ENCODE measurements around the gene IMMP2L. TPM values are rescaled to one million over a fixed set of nuclear protein-coding genes. Genes with fewer than 3 reads are reported as not detected.

Gene IMMP2L
- total RNA-seq, 1 experiment from 2014 or later = 13.6 TPM

DNA sequence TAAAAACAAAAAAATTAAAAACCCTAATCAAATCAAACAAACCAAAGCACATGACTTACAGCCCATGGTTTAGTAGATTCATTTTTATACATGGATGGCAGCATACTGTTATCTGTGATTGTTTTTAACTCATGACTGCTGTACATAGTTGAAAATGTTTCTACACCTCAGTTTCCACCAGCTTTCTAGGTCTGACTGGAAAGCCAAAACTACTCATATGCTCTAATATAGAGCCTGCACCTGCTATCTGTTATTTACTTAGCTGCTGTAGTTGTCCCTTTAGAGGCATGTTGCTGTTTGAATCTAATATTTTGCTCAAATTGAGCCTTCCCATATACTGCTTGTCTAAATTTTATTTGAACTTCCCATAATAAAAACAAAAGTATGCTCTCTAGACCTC is 761.3 kb downstream of the IMMP2L start:
- ChIA-PET CTCF (no interaction called here), POLR2A (no interaction called here)
- DNase-seq (ENCODE audit: low spot score) = no peak
- no peak for ATAC-seq
- TF ChIP-seq ESRRA (CRISPR knock-in tag; IDR thresholded peaks at IDR 0.05; ENCODE audit: borderline replicate concordance) = no peak
- TF ChIP-seq, protein P1, sequence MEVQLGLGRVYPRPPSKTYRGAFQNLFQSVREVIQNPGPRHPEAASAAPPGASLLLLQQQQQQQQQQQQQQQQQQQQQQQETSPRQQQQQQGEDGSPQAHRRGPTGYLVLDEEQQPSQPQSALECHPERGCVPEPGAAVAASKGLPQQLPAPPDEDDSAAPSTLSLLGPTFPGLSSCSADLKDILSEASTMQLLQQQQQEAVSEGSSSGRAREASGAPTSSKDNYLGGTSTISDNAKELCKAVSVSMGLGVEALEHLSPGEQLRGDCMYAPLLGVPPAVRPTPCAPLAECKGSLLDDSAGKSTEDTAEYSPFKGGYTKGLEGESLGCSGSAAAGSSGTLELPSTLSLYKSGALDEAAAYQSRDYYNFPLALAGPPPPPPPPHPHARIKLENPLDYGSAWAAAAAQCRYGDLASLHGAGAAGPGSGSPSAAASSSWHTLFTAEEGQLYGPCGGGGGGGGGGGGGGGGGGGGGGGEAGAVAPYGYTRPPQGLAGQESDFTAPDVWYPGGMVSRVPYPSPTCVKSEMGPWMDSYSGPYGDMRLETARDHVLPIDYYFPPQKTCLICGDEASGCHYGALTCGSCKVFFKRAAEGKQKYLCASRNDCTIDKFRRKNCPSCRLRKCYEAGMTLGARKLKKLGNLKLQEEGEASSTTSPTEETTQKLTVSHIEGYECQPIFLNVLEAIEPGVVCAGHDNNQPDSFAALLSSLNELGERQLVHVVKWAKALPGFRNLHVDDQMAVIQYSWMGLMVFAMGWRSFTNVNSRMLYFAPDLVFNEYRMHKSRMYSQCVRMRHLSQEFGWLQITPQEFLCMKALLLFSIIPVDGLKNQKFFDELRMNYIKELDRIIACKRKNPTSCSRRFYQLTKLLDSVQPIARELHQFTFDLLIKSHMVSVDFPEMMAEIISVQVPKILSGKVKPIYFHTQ (CRISPR knock-in tag; IDR thresholded peaks at IDR 0.05) = no peak
- no peak for TF ChIP-seq NFYB (CRISPR knock-in tag; conservative IDR thresholded peaks at IDR 0.05; ENCODE audit: low read depth)
- TF ChIP-seq, protein P2, sequence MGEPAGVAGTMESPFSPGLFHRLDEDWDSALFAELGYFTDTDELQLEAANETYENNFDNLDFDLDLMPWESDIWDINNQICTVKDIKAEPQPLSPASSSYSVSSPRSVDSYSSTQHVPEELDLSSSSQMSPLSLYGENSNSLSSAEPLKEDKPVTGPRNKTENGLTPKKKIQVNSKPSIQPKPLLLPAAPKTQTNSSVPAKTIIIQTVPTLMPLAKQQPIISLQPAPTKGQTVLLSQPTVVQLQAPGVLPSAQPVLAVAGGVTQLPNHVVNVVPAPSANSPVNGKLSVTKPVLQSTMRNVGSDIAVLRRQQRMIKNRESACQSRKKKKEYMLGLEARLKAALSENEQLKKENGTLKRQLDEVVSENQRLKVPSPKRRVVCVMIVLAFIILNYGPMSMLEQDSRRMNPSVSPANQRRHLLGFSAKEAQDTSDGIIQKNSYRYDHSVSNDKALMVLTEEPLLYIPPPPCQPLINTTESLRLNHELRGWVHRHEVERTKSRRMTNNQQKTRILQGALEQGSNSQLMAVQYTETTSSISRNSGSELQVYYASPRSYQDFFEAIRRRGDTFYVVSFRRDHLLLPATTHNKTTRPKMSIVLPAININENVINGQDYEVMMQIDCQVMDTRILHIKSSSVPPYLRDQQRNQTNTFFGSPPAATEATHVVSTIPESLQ (CRISPR knock-in tag; IDR thresholded peaks at IDR 0.05) = no peak
- TF ChIP-seq HMGA2 (CRISPR knock-in tag; IDR thresholded peaks at IDR 0.05) = no peak
- TF ChIP-seq, protein P3, sequence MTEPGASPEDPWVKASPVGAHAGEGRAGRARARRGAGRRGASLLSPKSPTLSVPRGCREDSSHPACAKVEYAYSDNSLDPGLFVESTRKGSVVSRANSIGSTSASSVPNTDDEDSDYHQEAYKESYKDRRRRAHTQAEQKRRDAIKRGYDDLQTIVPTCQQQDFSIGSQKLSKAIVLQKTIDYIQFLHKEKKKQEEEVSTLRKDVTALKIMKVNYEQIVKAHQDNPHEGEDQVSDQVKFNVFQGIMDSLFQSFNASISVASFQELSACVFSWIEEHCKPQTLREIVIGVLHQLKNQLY (CRISPR knock-in tag; IDR thresholded peaks at IDR 0.05) = no peak
- TF ChIP-seq, protein P4, sequence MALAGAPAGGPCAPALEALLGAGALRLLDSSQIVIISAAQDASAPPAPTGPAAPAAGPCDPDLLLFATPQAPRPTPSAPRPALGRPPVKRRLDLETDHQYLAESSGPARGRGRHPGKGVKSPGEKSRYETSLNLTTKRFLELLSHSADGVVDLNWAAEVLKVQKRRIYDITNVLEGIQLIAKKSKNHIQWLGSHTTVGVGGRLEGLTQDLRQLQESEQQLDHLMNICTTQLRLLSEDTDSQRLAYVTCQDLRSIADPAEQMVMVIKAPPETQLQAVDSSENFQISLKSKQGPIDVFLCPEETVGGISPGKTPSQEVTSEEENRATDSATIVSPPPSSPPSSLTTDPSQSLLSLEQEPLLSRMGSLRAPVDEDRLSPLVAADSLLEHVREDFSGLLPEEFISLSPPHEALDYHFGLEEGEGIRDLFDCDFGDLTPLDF (CRISPR knock-in tag; IDR thresholded peaks at IDR 0.05) = no peak
- TF ChIP-seq, protein P5, sequence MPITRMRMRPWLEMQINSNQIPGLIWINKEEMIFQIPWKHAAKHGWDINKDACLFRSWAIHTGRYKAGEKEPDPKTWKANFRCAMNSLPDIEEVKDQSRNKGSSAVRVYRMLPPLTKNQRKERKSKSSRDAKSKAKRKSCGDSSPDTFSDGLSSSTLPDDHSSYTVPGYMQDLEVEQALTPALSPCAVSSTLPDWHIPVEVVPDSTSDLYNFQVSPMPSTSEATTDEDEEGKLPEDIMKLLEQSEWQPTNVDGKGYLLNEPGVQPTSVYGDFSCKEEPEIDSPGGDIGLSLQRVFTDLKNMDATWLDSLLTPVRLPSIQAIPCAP (CRISPR knock-in tag; IDR thresholded peaks at IDR 0.05) = no peak
- TF ChIP-seq, protein P6, sequence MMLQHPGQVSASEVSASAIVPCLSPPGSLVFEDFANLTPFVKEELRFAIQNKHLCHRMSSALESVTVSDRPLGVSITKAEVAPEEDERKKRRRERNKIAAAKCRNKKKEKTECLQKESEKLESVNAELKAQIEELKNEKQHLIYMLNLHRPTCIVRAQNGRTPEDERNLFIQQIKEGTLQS (CRISPR knock-in tag; conservative IDR thresholded peaks at IDR 0.05) = no peak
- TF ChIP-seq FOXP1 (CRISPR knock-in tag; IDR thresholded peaks at IDR 0.05; ENCODE audit: borderline replicate concordance) = no peak
- TF ChIP-seq NR3C1 (CRISPR knock-in tag; conservative IDR thresholded peaks at IDR 0.05; ENCODE audit: low read depth) = no peak
- TF ChIP-seq, protein P7, sequence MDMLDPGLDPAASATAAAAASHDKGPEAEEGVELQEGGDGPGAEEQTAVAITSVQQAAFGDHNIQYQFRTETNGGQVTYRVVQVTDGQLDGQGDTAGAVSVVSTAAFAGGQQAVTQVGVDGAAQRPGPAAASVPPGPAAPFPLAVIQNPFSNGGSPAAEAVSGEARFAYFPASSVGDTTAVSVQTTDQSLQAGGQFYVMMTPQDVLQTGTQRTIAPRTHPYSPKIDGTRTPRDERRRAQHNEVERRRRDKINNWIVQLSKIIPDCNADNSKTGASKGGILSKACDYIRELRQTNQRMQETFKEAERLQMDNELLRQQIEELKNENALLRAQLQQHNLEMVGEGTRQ (CRISPR knock-in tag; IDR thresholded peaks at IDR 0.05) = no peak
- no peak for TF ChIP-seq RORB (CRISPR knock-in tag; IDR thresholded peaks at IDR 0.05)
- Mint-ChIP-seq H3K27me3 (ENCODE audit: low read depth) (no peaks in the 10 kb centered on the region), H3K9me3 (peaks cover 11% of the 10 kb centered on the region), H3K36me3 (no peaks in the 10 kb centered on the region), H3K4me3 (no peak overlapping the region), H3K27ac (no peak overlapping the region), H3K4me1 (peaks cover 18% of the 10 kb centered on the region)

DNA sequence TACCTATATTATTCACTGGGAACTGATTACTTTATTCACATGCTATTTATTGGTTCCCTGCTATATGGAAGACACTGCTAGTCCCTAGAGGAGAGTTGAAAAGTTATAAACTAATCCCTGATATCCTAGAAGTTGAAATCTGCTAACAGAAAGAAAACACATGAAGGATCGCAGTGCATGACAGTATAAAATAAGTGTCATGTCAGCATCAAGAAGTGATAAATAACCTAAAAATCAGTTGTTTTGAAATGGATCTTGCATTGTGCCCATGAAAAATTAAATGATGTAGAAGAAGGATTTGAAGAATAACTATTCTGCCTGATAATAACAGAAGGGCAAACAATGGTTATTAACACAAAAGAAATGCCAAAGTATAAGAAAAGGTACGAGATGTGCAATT is 764.6 kb downstream of the IMMP2L start:
- no peaks in the 10 kb centered on the region for H3K4me1 Mint-ChIP-seq
- TF ChIP-seq, protein P8, sequence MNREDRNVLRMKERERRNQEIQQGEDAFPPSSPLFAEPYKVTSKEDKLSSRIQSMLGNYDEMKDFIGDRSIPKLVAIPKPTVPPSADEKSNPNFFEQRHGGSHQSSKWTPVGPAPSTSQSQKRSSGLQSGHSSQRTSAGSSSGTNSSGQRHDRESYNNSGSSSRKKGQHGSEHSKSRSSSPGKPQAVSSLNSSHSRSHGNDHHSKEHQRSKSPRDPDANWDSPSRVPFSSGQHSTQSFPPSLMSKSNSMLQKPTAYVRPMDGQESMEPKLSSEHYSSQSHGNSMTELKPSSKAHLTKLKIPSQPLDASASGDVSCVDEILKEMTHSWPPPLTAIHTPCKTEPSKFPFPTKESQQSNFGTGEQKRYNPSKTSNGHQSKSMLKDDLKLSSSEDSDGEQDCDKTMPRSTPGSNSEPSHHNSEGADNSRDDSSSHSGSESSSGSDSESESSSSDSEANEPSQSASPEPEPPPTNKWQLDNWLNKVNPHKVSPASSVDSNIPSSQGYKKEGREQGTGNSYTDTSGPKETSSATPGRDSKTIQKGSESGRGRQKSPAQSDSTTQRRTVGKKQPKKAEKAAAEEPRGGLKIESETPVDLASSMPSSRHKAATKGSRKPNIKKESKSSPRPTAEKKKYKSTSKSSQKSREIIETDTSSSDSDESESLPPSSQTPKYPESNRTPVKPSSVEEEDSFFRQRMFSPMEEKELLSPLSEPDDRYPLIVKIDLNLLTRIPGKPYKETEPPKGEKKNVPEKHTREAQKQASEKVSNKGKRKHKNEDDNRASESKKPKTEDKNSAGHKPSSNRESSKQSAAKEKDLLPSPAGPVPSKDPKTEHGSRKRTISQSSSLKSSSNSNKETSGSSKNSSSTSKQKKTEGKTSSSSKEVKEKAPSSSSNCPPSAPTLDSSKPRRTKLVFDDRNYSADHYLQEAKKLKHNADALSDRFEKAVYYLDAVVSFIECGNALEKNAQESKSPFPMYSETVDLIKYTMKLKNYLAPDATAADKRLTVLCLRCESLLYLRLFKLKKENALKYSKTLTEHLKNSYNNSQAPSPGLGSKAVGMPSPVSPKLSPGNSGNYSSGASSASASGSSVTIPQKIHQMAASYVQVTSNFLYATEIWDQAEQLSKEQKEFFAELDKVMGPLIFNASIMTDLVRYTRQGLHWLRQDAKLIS (CRISPR knock-in tag; IDR thresholded peaks at IDR 0.05; ENCODE audit: borderline replicate concordance) = no peak
- ATAC-seq (no peak), DNase-seq (ENCODE audit: low spot score) (no peak)
- ChIA-PET CTCF (no interaction called here), POLR2A (no interaction called here)
- no peak overlapping the region for H3K27ac Mint-ChIP-seq
- peaks cover 2% of the 10 kb centered on the region for H3K9me3 Mint-ChIP-seq
- H3K27me3 Mint-ChIP-seq (ENCODE audit: low read depth) = no peaks in the 10 kb centered on the region
- no peaks in the 10 kb centered on the region for H3K36me3 Mint-ChIP-seq
- H3K4me3 Mint-ChIP-seq = no peak overlapping the region

Measured in WTC11 (cell line).